NCI-H774 (cell line): Measurements from ENCODE around the gene KCNK7.

ENCODE experiments used
- DNase-seq: peaks from one replicate; lab custom pipeline; 2025; lab: John Stamatoyannopoulos, UW

The KCNK7 gene

DNA sequence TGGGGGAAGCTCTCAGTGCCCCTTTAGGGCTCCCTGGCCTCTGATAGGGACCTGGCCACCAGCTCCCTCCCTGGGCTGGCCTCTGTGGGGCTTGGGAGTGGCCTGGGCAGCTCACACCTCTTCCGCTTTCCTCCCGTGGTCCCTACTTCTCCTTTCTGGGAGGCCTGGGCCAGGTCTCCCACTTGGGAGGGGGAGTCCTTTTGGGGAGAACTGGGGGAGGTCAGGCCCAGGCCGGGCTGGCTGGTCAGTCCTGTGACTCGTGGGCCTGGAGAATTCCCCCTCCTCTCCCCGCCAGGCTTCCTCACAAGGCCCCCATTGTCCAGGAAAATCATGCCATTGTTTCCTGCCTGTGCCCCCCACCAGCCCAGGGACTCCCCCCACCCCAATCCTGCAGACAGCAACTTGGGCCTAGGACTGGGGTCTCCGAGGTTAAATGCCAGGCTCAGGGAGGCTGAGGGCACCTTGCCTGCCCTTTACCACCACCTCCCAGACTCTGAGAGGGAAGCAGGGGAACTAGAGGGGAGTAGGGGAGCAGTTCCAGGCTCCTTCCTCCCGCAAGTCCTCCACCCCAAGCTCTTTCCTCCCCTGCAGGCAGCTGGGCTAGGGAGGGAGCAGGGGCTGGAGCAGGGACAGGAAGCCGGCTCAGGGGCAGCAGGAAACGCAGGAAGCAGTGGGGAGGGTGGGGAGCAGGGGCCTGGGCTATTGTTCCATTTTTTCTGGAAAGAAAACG lies 15.6 kb upstream of the KCNK7 start:
- DNase-seq: no peak

DNA sequence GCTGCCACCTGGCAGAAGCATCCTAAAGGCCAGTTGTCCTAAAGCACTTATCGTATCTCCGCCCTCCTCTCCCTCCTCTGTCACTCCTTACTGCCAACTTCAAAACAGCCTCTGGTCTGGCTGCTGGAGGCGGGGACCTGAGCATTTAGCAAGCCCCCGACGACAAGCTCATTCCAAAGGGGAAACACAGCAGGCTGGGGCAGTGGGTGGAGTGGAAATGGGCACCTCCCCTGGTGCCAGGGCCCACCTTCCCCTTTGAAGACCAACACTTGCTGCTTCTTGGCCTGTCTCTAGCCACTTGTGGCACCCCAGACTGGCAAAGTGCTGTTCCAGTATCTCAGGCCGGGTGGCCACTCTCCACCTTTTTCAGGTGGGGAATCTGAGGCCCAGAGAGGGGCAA lies 14.8 kb upstream of the KCNK7 start:
- DNase-seq: no peak

DNA sequence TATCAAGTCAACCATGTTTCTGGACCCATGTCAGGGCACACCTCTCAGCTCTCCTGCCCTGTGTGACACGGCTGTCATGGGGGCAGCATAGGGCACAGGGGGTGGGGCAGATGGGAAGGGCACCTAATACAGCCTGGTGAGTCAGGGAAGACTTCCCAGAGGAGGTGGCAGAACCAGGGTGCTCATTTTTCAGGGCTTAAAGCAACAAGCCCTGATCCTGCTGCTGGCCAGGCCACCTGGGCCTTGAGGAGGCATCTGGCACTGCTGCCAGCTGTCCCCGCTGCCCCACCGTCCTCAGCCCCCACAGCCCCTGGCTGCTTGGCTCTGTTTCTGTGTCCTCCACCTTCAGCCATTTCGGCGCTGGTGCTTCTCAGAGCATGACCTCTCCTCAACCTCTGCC lies 14.1 kb upstream of the KCNK7 start:
- no peak for DNase-seq

DNA sequence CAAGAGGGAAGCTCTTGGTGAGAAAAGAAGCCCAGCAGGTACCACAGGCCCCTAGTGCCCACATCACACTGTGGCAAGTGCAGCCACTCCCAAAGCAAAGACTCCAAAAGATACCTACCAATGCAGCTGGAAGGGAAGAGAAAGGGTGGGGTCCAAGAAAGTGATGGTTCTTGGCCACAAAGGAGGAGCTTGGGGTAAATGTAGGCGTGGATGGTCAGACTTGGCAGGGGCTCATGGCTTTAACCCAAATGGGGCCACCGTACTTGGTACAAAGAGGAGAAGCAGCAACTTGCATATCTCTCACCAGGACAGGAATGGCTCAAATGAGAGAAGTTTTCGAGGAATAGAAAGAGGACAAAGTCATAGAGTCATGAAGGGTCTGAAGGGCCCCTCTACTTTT lies 13.6 kb upstream of the KCNK7 start:
- no peak for DNase-seq

DNA sequence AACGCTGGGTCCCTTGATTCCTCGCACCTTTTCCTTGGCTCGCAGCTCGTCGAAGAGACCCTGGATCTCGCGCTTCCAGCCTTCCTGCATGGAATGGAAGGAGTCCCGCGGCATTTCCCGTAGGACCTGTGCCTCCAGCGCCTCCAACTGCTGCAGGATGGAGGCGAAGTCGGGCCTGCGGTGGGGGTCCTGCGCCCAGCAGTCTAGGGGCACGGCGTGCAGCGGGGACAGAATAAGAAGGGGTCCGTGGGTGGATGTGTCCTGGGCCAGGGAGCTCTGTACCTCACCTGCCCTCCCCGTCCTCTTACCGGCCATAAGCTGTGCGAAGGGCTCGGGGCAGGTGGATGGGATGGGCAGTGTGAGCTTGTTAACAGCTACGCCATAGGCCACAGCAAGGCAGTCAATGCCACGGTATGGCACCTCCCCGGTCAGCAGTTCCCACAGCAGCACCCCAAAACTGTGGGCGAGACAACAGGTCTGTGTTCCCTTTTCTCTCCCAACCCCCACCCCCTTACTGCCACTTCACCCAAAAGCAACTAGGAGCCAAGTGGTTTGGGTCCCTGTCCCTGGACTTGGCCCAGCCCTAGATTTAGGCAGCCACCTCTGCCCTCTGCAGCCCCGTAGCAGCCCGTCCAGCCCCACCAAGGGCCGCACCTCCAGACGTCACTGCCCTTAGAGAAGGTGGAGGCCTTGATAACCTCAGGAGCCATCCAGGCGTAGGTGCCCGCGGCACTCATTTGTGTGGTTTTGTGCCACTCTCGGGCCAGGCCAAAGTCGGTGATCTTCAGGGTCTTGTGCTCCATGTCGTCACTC lies 12.2 kb upstream of the KCNK7 start:
- no peak for DNase-seq

DNA sequence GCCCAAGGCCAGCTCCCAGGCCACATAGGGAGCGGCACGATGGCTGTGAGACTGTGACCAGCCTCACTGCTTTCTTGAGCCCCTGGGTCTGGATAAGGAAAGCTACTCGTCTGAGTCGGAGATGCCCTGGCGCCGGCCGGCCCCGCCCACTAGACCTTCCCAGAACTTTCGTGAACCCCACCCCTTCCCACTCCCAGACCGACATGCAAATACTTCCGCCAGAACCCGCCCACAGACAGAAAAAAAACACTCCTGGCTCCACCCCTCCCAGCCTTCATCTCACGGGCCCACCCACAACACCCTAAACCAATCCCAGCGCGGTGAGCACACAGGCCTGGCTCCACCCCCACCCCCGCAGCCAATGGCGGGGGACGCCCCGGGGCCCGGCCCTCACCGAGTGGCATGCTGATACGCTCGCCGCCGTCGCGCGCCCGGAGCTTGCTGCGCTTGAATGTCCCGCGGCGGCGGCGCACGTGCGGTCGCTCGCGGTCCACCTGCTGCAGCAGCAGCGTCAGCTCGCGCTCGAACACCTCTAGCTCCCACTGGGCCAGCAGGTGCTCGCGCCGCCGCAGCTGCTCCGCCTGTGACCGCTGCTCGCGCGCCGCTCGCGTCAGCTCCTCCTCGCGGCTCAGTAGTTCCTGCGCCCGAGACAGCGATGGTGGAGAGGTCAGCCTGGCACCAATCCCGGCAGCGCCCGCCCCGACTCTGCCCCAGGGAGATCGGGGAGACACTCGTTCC lies 11.4 kb upstream of the KCNK7 start:
- DNase-seq: no peak

DNA sequence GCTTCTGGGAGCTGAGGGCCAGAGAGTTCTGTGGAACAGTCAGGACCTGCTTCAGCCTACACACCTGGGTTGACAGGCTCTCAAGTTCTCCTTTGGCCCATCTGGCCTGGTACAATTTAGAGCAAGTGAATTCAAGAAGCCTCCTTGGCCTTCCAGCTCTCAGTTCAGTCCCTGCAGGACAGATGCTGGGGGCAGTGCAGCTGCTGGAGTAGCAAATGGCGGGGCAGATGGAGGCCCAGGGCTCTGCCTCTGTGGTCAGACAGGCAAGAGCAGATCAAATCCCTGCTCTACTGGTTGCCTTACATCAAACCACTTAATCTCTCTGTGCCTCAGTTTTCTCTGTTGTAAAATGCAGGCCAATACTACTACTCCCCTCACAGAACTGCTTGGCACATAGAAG lies 8.7 kb upstream of the KCNK7 start:
- no peak for DNase-seq

DNA sequence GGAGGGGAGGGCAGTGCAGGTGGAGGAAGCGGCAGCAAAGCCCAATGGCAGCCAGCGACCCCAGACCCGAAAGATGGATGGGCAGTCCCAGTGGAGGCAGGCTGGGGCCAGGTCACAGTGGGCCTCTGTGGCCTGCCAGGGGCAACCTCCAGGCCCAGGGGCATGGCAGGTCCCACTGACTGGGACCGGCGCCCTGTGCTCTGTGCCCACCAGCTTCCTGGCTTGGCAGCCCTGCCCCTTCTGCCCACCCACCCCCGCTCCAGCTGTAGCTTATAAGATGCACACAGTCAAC lies 4.3 kb upstream of the KCNK7 start:
- no peak for DNase-seq

DNA sequence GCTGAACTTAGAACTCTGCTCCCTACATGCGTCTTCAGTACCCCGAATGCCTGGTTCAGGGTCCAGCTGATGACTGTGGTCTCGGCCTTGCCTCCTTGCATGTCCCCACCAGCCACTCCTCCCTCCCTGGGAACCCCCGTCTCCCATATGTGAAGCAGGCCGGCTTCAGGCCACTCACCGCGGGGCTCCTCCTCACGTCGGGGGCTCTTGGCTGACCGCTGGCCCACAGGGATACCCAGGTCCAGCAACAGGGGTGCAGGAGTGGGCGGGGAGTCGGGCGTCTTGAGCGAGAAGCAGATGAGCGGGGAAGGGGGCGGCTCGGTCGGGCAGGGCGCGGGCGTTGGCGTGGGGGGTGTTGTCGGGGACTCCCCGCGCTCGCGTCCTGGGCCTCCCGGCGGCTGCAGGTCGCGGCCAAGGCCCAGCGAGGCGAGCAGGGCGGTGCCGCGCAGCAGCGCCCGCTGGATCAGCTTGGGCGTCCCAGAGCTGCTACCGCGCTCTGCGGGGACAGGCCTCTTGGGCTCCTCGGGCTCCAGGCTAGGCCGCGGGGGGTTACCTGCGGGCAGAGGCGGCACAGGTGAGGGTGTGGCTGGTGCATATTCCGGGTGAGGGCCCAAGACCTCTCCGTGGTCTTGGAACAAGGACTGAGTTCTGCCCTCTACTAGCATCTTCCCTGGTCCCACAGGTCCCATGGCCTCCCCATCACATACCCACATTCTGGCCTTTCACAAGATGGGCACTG lies 3.8 kb upstream of the KCNK7 start:
- no peak for DNase-seq

DNA sequence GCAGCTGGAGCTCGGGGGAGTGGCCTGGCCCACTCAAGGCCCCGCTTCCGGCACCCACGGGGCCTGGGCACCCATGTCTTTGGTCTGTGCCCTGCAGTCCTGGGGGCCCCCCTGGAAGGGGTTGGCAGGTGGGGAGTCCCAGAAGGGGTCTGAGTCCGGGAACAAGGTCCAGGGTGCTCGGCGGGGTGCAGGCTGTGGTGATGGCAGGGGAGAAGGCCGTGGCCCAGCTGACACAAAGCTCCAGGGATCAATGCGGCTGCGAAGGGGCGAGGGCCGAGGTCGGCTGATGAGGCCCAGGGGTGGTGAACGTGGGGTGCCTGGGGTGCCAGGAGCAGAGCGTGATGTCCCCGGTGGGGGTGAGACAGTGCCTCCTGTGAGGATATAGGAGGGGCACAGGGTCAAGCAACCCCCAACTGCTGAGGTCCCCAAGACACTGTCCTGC lies 2.7 kb upstream of the KCNK7 start:
- DNase-seq: no peak

DNA sequence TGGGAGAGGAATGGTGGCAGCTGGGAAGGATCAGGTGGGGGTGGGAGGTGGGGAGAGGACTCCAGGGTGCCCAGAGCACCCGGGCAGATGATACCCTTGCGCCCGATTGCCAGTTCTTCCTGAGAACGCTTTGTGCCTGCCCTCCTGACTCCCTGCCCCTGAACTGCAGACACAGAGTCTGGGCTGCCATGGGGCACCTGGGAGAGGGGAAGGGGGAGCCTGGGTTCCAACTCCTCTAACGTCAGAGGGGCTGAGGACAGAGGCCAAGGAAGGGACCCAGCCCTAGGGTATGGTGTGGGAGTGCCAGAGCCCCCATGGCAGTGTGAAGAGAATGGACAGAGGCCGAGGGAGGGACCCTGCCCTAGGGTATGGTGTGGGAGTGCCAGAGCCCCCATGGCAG lies 920 bp upstream of the KCNK7 start:
- DNase-seq: no peak

DNA sequence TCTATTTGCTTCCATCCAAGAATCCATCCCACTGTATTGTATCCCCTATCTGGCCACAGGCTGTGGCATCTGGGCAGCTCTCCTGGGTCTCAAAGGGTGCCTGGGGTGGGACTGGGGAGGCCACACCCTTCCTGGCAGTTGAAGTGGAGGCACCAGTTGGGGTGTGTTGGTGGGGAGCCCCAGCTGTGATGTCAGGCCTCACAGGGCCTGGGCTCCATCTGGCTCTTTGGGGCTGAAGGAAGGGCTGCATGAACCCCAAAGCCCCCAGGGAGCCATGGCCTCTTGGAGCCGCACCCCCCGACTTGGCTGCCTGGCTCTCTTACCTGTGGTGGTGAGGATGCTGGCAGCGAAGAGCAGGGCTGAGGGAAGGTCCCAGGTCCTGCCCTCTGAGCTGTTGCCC lies 469 bp downstream of the KCNK7 start:
- DNase-seq: no peak

DNA sequence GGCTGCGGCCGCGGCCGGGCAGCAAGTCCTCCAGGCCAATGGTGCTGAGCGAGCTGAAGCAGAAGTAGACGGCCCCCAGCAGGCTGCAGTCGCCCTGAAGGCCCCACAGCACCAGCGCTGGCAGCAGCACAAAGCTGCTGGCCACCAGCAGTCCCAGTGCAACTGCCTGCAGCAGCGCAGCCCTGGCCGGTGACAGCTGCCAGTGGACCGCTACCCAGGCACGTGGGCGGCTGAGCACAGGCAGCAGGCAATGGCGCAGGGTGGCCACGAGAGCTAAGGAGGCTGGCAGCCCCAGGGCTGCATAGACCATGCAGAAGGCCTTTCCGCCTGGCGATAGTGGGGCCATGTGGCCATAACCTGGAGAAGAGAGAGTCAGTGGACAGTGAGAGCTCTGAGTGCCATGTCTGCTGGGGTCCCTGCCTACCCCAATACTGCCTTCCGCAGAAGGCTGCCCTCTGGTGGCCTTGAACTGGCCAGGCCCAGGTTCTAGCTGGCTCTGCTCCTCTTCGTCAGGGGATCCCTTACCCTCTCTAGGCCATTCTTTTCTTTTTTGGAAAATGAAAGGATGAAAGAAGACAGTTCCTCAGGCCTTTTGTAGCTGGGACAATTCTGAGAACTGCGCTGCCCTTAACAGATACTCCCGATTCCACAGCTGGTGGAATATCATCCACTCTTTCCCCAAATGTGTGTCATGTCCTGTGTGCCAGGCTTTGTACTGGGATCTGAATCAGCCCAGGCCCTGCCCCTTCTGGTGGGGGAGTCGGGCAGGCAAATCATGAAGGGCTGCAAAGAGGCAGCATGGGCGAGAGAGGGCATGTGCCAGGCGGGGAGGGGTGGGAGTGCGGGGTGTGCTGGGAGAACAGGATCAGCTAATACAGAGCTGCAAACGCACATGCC lies 1.8 kb downstream of the KCNK7 start:
- no peak for DNase-seq

DNA sequence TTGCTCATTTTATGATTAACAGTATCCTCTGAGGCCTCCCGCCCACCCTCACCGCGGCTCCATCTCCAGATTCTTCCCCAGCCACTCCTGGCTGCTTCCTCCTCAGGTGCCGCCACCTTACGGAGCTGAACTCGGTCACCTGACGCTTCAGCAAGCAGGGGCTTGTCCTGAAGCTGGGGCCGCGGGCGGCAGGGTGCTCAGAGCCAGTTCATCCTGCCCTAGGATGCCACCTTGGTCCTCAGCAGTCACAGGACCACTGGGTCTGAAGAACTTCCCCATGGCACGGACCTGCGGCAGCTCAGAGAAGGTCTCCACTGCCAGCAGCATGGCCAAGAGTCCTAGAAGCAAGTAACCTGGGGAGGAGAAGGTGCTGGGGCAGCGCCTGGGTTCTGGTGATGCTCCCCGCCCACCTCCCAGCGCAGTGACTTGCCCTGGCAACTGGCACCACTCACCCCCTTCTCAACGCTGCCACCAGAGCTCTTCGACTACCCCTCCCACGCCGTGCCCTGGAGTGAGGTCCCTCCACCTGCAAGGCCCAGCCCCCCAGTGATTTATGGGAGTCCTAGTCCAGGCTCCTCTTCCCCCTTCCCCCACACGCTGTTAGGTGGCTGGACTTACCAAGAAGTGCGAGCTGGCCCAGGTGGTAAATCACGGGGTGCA lies 2.6 kb downstream of the KCNK7 start:
- no peak for DNase-seq

DNA sequence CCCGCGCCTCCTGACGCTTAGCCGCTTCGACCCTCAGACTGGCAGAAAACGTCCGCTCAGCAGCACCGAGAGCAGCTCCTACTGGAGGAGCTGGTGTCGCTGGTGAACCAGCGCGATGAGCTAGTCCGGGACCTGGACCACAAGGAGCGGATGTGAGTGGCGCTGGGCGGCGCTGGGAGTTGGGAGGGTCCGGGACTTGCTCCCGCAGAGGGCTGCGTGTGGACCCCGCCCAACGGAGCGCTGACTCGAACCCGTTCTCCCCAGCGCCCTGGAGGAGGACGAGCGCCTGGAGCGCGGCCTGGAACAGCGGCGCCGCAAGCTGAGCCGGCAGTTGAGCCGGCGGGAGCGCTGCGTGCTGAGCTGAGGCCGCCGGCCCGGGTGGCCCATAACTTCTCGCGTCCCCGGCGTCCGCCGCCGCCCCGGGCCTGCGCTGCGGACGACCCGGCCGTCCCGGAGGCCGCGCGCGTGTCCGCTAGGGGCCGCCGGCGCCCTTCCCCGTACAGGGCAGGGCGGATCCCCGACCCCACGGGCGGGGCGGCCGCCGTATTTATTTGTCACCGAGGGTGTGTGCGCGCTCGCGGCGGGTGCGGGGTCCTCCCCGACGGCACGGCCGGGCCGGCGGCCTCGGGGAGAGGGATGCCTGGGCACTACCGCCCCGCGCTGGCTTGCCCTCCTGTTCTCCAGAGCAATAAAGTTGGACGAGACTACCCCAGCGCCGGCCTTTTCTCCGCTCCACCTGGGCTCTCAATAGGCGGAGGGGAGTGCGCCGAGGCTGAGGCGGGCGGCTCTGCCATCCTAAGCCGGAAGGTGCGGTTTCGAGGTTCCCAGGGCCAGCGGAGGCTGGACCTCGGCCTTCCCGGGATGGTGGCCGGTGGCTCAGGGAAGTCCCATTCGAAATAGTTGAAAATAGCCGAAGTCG lies 3.4 kb downstream of the KCNK7 start:
- no peak for DNase-seq

DNA sequence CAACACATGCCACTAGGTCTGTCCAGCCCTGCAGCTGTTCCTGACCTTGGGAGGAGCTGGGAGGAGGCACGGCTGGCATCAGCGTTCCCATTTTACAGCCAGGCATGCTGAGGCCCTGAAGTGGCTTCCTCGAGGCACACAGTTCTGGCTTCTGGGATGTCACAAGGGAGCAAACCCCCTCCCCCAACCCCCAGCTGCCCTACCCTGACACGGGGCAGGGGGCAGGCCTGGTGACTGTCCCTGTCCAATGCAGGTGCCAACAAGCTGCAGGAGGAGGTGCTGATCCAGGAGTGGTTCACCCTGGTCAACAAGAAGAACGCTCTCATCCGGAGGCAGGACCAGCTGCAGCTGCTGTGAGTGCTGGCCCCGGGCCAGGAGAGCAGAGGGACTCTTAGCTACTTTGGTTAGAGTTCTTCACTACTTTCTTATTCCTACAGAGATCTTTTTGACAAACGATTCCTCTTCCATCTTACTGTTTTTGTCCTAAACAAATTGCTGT lies 5.3 kb downstream of the KCNK7 start:
- DNase-seq: peak; percentile 11

DNA sequence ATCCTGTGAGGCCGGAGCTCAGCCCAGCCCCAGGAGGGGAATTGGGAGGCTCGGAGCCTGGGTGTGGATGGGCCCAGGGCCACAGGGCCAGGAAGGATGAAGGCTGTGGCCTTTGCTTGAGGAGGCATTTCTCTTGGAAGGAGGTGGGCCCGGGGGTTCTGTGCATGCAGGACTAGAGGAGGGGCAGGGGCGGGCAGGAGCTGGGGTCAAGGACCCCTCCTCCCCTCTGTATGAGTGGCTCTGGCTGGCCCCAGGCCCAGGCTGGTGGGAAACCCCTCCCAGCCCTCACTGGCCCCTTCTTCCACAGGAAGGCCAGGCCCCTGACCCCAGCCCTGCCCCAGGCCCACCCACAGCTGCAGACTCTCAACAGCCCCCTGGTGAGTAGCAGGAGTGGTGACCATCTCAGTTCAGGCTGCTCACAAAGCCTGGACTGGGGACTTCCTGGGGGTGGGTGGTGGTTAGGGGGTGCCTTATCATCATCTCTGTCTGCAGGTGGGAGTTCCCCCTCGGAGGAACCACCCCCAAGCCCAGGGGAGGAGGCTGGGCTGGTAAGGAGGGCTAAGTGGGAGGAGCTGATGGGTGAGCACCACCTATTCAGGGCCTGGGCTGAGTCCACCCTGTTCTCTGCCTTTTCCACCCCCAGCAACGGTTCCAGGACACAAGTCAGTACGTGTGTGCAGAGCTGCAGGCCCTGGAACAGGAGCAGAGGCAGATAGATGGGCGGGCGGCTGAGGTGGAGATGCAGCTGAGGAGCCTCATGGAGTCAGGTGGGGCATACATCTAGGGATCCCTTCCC lies 6.0 kb downstream of the KCNK7 start:
- no peak for DNase-seq

DNA sequence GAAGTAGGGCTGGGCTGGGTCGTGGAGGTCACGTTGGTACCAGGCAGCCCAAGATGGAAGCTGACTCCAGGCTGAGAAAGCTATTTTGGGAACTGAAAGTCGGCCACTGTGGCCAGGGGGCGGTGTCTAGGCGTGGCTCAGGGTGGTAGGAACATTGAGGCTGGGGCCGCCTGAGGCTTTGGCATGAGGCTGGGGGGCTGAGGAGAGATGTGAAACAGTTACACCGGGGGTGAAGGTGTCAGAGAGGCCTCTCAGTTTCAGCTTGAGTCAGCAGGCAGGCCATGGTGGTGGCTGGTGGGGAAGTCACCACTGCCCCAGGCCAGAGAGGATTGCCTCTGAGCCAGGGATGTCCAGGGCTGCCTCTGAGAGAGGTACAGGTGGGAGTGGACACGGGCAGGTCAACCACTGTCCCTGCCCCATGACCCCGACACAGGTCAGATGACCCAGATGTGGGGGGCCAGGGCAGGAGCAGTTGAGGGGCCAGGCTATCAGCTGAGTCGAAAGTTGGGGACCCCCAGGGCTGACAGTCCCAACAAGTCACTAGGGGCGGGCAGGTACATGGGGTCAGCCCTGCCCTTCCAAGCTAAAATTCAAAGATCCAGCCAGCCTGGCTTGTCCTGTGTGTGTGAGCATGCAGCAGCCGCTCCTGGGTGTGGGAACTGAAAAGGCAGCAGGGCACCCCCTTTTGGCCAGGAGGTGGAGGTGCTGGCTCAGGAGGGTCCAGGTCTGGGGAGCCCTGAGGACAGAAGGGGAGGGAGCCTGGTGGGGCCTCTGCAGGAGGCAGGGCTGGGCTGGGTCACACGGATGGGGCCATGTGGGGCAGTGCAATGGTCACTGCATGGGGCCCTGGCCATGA lies 7.2 kb downstream of the KCNK7 start:
- peak; percentile 2 for DNase-seq
